Right renal cortex interstitium (tissue), 3 donors: ENCODE data around the gene MRPS5. TPM values are rescaled to one million over a fixed set of nuclear protein-coding genes. Genes with fewer than 3 reads are reported as not detected.

ENCODE experiments used
- polyA plus RNA-seq, 3 donors: library from polyadenylated mRNA; unstranded; fragments of 120-200 nt; gene quantifications; one replicate each; pipeline ENCODE4 v1.2.1, GENCODE V29; 2013; ENCODE audit not compliant: insufficient read length in 3 of 3

The MRPS5 gene
- polyA plus RNA-seq, 3 donors: 67.2 to 69.8 (median 67.5) TPM

Other genes with a start within 250 kb of the MRPS5 start
- gene MAL, start 96.1 kb downstream of the MRPS5 start, polyA plus RNA-seq: 100 to 1,000 TPM; 306 to 365 (median 323) TPM
- gene ZNF514, start 38.0 kb upstream of the MRPS5 start, polyA plus RNA-seq: 10 to 100 TPM; 20.7 to 23.4 (median 21.6) TPM
- gene ZNF2, start 44.0 kb upstream of the MRPS5 start, polyA plus RNA-seq: 1 to 10 TPM; 8.9 to 10.0 (median 10.0) TPM
- 1 to 10 TPM; 3.9 to 5.1 (median 4.3) TPM for gene ZNF892, start 85.7 kb upstream of the MRPS5 start, polyA plus RNA-seq
- gene PROM2, start 152.6 kb upstream of the MRPS5 start, polyA plus RNA-seq: 10 to 100 TPM; 22.8 to 34.5 (median 31.0) TPM
- 10 to 100 TPM; 14.0 to 14.7 (median 14.4) TPM for gene KCNIP3, start 175.5 kb upstream of the MRPS5 start, polyA plus RNA-seq